Measurements from ENCODE around the gene FBXL20. TPM values are rescaled to one million over a fixed set of nuclear protein-coding genes. Genes with fewer than 3 reads are reported as not detected.

The FBXL20 gene
- total RNA-seq, 1 donor from 2014 or later: 18.3 TPM

- Mint-ChIP-seq H3K4me3 (ENCODE audit: unreplicated experiment) (no peak overlapping the region), H3K36me3 (ENCODE audit: low read depth, unreplicated experiment) (peaks cover 1% of the 10 kb centered on the region), H3K4me1 (ENCODE audit: low read depth, unreplicated experiment) (peaks cover 3% of the 10 kb centered on the region), H3K27ac (ENCODE audit: unreplicated experiment) (no peak overlapping the region), H3K9me3 (ENCODE audit: unreplicated experiment) (no peaks in the 10 kb centered on the region), H3K27me3 (ENCODE audit: low read depth, unreplicated experiment) (no peaks in the 10 kb centered on the region)
- no peak for FAIRE-seq
- no peak for TF ChIP-seq EZH2 (IDR thresholded peaks at IDR 0.05; ENCODE audit: insufficient read depth, low read length)
- no peaks in the 10 kb centered on the region for H3K9me3 ChIP-seq (ENCODE audit: insufficient read depth, low read depth, low read length)
- H3K4me1 ChIP-seq (ENCODE audit: insufficient read depth, low read length): no peaks in the 10 kb centered on the region
- no peak overlapping the region for H2AFZ ChIP-seq (ENCODE audit: low read depth, low read length)
- no peak for DNase-seq (ENCODE audit: low read depth)
- H3K4me2 ChIP-seq (ENCODE audit: low read length): no peak overlapping the region
- peaks cover 17% of the 10 kb centered on the region for H4K20me1 ChIP-seq (ENCODE audit: insufficient read depth, low read length)
- H3K4me3 ChIP-seq (ENCODE audit: insufficient read depth, low read depth, low read length): no peak overlapping the region
- no peak overlapping the region for H3K9ac ChIP-seq (ENCODE audit: low read length)
- no peaks in the 10 kb centered on the region for H3K27me3 ChIP-seq (ENCODE audit: insufficient read depth, low read length)
- H3K79me2 ChIP-seq (ENCODE audit: insufficient read depth, low read length): no peaks in the 10 kb centered on the region
- no peak overlapping the region for H3K27ac ChIP-seq (ENCODE audit: low read depth, low read length)
- H3K36me3 ChIP-seq (ENCODE audit: insufficient read depth, low read length): no peaks in the 10 kb centered on the region
These were observed 43.4 kb downstream of the FBXL20 start for GRCh38 chr17:39357986-39358385.

- peaks cover 3% of the 10 kb centered on the region for H3K4me1 Mint-ChIP-seq (ENCODE audit: low read depth, unreplicated experiment)
- H3K27me3 ChIP-seq (ENCODE audit: insufficient read depth, low read length): no peaks in the 10 kb centered on the region
- no peak overlapping the region for H2AFZ ChIP-seq (ENCODE audit: low read depth, low read length)
- no peaks in the 10 kb centered on the region for H3K36me3 ChIP-seq (ENCODE audit: insufficient read depth, low read length)
- H4K20me1 ChIP-seq (ENCODE audit: insufficient read depth, low read length): peaks cover 17% of the 10 kb centered on the region
- no peaks in the 10 kb centered on the region for H3K27me3 Mint-ChIP-seq (ENCODE audit: low read depth, unreplicated experiment)
- H3K27ac ChIP-seq (ENCODE audit: low read depth, low read length): no peak overlapping the region
- H3K36me3 Mint-ChIP-seq (ENCODE audit: low read depth, unreplicated experiment): peaks cover 1% of the 10 kb centered on the region
- H3K4me3 ChIP-seq (ENCODE audit: insufficient read depth, low read depth, low read length): no peak overlapping the region
- H3K4me1 ChIP-seq (ENCODE audit: insufficient read depth, low read length): no peaks in the 10 kb centered on the region
- H3K9me3 Mint-ChIP-seq (ENCODE audit: unreplicated experiment): no peaks in the 10 kb centered on the region
- H3K4me2 ChIP-seq (ENCODE audit: low read length): no peak overlapping the region
- no peaks in the 10 kb centered on the region for H3K9me3 ChIP-seq (ENCODE audit: insufficient read depth, low read depth, low read length)
- H3K27ac Mint-ChIP-seq (ENCODE audit: unreplicated experiment): no peak overlapping the region
- H3K4me3 Mint-ChIP-seq (ENCODE audit: unreplicated experiment): no peak overlapping the region
- no peaks in the 10 kb centered on the region for H3K79me2 ChIP-seq (ENCODE audit: insufficient read depth, low read length)
- no peak for TF ChIP-seq CTCF (IDR thresholded peaks at IDR 0.05; ENCODE audit: insufficient read depth, low read depth, low read length)
- TF ChIP-seq EZH2 (IDR thresholded peaks at IDR 0.05; ENCODE audit: insufficient read depth, low read length): no peak
- no peak for DNase-seq (ENCODE audit: low read depth)
- no peak overlapping the region for H3K9ac ChIP-seq (ENCODE audit: low read length)
- no peak for FAIRE-seq
These were observed 43.9 kb downstream of the FBXL20 start for GRCh38 chr17:39357488-39357887.

- Histone ChIP-seq H3K79me2 (ENCODE audit: insufficient read depth, low read length) (no peaks in the 10 kb centered on the region), H3K4me1 (ENCODE audit: insufficient read depth, low read length) (no peaks in the 10 kb centered on the region), H3K27ac (ENCODE audit: low read depth, low read length) (no peak overlapping the region), H3K4me3 (ENCODE audit: insufficient read depth, low read depth, low read length) (no peak overlapping the region), H3K9ac (ENCODE audit: low read length) (no peak overlapping the region), H3K27me3 (ENCODE audit: insufficient read depth, low read length) (no peaks in the 10 kb centered on the region), H3K9me3 (ENCODE audit: insufficient read depth, low read depth, low read length) (no peaks in the 10 kb centered on the region), H2AFZ (ENCODE audit: low read depth, low read length) (no peak overlapping the region), H4K20me1 (ENCODE audit: insufficient read depth, low read length) (peaks cover 1% of the 10 kb centered on the region), H3K36me3 (ENCODE audit: insufficient read depth, low read length) (no peaks in the 10 kb centered on the region), H3K4me2 (ENCODE audit: low read length) (no peak overlapping the region)
- TF ChIP-seq CTCF (IDR thresholded peaks at IDR 0.05; ENCODE audit: insufficient read depth, low read depth, low read length) (no peak), EZH2 (IDR thresholded peaks at IDR 0.05; ENCODE audit: insufficient read depth, low read length) (no peak)
- FAIRE-seq (no peak), DNase-seq (ENCODE audit: low read depth) (no peak)
- Mint-ChIP-seq H3K27ac (ENCODE audit: unreplicated experiment) (no peak overlapping the region), H3K27me3 (ENCODE audit: low read depth, unreplicated experiment) (no peaks in the 10 kb centered on the region), H3K36me3 (ENCODE audit: low read depth, unreplicated experiment) (no peaks in the 10 kb centered on the region), H3K4me3 (ENCODE audit: unreplicated experiment) (no peak overlapping the region), H3K4me1 (ENCODE audit: low read depth, unreplicated experiment) (no peaks in the 10 kb centered on the region), H3K9me3 (ENCODE audit: unreplicated experiment) (no peaks in the 10 kb centered on the region)
These were observed 48.4 kb downstream of the FBXL20 start for GRCh38 chr17:39352986-39353385.

All from astrocyte (in vitro differentiated cells and primary cell).